CD4-positive, alpha-beta T cell treated with Interleukin-17A for 4 hours (primary cell): Measurements from ENCODE around the gene RNF141.

Experiments
- DNase-seq: peaks from one replicate; pipeline ENCODE4 v3.0.0-alpha.2; 2020; ENCODE audit warnings: mixed read lengths

RNF141 gene

DNA sequence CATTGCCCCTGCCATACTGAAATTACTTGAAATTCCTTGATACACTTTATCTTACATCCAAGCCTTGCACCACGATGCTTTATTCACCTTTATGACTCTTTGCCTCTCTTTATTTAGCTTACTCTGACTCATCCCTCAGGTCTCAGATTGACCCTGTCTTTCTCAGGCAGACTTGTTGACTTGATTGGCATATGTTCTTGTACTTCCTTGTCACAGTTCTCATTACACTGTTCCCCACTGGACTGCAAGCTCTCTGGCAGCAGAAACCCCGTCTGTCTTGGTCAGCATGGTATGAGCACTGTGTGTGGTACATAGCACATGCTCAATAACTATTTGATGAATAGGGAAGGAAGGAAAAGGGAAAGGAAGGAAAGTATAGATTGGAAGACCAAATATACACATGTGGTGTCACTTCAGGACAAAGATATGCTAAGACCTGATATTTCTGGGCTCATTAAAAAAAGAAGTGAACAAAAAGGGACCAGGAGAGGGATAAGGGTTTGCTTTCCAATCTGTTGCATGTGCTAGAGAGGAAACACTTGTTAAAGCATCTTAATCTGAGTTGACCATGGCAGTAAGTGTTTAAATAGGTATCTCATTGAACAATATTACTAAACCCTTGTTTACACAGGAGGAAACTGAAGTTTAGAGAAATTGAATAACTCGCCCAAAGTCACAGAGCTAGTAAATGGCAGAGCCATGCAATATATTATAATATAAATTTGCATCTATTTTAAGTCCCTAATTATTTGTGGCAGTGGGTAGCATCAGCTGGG lies 20.2 kb upstream of the RNF141 start:
- no peak for DNase-seq

DNA sequence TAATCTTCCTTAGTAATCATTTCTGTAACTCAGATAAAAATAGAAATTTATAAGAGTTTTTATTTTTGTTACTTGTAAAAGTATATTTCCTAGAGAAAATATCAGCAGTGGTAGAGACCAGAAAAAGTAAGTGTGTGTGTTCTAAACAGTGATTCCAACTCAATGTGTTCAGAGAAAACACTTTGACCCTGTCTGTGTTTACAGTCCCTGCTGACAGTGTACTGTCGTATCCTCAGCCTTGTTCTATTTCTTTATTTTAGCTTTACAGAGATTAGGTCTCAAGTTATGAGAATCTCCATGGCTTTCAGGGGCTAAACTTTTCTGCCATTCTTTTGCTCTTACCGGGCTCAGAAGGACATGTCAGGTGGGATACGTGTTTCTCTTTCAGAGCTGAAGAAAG lies 17.3 kb upstream of the RNF141 start:
- DNase-seq, result no peak

DNA sequence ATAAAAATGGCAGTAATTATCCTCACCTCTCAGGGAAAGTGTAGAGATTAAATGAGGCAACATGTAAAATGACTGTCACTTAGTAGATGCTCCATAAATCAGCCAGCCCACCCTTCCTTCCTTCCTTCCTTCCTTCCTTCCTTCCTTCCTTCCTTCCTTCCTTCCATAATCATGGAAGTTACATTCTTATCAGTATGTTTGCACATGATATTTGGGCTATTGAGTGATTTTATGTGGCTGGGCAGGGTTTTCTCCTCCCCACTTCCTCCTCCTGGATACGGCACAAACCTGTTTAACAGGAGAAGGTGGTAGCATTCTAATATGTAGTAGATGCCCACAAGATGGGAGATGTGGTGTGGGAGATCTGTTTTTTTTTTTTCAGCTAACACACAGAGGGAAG lies 15.6 kb upstream of the RNF141 start:
- DNase-seq, result no peak

DNA sequence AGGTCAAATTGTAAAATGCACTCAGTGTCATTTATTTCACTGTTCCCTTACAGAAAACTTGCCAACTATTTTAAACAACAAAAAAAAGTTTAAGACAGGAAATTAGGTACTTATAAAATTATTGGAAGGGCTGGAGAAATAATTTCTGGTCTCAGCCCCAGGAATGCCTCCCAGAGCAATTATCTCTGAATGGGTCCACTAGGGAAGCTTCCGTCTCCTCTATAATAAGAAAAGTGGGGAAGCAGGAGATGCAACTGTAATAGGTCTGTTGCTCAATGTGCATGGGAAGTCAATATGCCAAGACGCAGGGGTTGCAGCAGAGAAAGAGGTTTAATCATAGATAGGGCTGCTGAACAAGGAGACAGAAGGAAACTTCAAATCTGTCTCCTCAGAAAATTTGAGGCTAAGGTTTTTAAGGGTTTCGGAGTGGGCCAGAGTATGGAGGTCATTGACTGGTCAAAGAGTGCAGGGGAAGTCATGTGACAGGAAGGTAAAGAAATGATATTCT lies 10.9 kb upstream of the RNF141 start:
- no peak for DNase-seq

DNA sequence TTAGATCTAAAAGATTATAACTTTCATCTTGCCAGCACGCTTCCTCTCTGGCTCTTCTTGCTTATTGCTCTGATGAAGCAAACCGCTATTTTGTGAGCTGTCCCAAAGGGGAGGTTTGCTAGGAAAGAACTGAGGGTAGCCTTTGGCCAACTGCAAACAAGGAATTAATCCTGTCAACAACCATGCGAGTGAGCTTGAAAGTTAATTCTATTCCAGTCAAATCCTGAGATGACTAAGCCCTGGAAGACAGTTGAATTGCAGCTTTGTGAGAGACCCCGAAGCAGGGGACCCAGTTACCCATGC lies 10.3 kb upstream of the RNF141 start:
- DNase-seq, result no peak

DNA sequence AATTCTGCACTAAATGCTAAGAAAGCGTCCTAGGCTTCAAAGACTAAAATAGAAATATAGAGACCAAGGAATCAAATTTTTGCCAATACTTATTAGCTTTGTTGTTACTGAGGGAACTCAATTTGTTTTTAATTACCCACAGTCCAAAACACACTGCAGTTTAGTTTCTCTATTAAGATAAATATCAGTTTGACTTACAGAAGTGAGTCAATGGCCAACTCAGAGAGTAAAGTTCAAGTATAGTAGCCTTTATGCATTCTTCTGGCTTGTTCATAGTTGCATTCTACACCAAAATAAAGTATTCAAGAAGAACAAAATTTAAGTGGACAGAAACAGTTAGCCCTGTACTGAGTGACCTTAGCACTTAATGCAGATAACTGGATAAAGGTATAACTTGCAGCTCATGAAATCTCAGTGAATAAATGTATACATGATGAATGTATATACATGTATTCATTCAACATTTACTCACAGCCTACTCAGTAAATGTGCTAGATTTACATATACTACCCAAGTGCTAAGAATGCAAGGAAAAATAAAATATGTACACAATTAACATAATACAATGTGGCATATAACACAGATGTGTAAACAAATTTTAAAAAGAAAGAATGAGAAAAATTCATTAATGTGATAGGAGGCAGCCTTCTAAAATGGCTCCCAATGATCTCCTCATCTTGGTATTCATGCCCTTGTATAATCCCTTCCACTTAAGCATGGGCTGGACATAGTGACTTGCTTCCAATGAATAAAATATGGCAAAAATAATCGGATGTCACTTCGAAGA lies 9.7 kb upstream of the RNF141 start:
- DNase-seq, result no peak

DNA sequence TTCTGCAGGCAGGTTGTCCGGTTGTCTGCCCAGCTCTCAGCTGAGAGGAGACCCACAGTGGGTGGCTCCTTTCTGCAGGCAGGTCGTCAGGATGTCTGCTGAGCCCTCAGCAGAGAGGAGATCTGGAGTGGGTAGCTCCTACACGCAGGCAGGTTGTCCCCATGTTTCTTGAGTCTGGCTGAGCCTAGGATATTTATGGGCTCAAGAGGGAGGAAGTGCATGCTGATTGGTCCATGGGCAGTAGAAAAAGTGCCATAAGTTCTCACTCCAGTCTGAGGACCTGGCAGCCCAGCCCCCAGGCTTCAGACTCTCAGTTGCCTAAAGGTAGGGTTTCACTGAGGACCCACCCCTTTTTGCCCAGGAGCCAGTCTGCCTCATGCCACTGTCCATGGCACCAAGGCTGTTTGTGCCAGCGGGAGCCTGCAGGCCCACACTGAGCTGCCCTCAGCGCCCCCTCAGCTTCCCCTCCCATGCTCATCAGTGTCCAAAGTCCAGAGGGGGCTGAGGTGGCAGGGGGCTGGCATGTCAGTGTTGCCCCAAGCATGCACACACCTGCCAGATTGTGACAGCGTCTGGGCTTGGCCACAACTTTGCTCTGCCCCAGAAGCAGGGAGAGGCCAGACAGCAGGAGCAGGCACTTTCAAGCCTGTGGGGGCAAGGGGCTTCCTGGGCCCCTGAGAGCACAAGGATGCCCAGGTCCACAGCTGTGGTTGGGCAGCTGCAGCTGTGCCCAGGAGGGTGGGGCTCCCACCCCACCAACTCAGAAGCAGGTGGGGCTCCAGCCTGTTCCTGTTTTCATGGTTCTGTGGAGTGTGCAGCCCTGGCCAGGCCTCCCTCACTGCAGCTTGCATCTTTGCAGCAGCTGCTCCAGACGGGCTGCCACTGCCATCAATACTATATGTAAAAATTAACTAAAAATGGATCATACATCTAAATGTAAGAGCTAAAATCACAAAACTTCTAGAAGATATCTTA lies 3.8 kb upstream of the RNF141 start:
- DNase-seq, result no peak

DNA sequence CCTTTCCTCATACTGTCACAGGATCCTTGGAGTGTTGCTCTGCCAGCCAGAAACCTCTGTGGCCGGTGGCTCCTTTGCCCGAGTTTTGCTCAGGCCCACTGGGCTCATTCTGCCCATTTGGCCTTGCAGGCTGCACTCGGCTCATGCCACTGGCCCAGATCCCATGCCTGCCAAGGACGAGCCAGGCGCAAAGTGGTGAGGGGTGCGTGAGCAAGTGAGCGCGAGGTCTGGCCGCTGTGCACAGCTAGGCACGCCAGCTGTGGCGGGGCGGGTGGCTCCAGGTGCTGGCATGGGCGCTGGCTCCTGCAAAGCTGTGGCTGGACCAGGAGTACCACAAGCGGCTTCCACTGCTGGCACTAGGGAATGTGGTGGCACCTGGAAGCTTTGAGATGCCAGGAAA lies 2.8 kb upstream of the RNF141 start:
- DNase-seq, result no peak

DNA sequence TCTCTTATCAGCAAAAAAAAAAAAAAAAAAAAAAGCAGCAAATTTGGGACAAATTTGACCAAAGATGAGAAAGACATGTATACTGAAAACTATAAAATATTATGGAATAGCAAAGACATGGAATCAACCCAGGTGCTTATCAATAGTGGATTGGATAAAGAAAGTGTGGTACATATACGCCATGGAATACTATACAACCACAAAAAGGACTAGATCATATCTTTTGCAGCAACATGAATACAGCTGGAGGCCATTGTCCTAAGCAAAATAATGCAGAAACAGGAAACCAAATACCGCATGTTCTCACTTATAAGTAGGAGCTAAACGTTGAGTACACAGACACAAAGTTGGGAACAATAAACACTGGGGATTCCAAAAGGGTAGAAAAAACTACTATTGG lies 1.8 kb upstream of the RNF141 start:
- no peak for DNase-seq

DNA sequence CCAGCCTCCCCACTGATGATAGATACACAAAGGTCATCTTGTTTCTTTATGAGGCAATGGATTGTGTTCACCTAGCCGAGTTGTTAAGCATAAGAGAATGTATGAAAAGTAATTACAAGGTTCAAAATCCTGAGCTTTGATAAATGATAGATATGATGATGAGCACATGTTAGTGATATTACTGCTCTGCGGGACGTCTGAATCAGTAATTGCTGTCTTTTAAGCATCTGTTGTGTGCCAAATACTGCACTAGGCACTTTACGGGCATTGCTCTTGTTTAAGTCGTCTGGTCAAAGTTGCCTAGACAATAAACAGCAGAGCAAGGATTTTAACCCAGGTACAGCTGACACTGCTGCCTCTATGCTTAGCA lies 559 bp upstream of the RNF141 start:
- DNase-seq, result no peak

DNA sequence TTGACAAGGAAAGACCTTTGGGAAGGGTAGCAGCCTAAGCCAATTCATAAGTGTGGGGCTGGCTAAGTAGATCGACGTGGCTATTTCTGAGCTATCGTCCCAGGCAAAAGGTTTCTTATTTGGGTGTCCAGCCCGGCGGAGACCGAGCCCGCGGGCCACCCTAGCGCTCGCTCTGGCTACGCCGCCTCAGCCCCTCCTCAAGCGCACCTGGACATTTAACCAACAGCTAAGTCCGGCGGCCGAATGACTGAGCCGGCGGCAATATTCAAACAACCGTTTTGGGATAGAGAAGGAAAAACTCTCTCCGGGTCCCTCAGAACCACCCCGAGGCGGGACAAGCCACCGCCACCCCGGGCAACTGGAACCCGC lies 457 bp downstream of the RNF141 start:
- no peak for DNase-seq

DNA sequence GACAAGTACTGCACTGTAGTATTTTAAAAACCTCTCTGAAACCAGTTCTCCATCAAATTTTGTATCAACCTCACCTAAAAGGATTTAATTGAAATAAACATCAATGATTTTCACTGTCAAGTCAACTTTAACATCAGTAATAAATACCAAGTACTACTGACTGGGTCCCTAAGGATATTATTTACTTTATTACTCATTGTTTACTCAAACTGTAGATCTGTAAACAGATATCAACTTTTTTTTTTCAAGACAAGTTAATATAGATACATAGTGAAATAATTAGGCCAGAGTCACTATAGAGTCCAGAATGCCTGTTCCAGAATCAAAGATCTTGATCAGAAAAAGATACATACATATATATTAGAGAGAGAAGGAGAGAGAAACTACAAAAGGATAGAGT lies 1.6 kb downstream of the RNF141 start:
- no peak for DNase-seq

DNA sequence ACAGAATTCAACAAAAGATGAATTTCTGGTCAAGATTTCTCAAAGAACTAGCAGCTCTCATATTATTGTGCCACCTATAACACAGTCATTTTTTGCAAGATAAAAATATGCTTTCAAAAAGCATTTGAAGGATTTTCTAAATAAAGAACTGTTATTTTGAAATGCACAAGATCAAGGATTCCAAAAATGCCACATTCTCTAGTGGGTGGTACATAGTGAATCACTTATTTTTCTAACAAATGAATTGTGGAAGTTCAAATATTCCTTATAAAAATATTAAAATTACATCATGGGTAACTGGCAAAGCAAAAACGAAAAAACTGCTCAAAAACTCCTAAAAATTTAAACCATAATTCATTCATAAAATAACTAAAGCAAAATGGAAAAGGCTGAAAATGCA lies 2.1 kb downstream of the RNF141 start:
- DNase-seq, result no peak

DNA sequence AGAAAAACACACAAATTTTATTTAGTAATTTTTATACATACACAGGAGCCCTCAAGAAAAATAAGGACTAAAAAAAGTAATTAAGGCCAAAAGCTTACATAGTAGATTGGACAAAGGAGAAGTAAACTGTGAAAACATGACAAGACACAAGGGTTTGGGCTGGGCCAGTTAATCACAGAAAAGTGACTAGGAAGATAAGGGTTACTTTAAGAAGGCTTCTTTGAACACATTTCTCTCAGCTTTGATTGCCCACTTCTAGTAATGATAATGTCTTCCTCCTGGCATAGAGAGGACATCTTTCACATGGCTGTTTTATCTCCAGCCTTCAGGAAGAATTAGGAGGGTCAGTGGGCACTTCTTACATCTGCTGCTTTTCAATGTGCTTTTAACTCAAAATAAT lies 3.4 kb downstream of the RNF141 start:
- DNase-seq, result no peak

DNA sequence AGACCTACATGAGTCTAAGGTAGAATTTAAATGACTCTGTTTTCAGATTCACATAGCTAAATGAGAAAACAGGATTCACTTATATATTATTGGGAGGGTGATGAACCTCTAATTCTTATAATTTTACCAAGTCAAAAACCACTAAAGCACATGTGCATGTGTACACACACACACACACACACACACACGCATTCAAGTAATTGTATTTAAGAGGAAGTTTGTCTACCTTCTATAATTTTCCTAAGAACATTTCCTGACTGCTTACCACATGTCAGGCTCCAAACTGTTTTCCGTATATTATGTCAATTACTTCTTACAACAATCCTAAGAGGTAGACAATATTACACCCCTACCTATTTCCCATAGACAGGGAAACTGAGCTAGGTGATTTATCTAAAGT lies 6.7 kb downstream of the RNF141 start:
- DNase-seq, result no peak

DNA sequence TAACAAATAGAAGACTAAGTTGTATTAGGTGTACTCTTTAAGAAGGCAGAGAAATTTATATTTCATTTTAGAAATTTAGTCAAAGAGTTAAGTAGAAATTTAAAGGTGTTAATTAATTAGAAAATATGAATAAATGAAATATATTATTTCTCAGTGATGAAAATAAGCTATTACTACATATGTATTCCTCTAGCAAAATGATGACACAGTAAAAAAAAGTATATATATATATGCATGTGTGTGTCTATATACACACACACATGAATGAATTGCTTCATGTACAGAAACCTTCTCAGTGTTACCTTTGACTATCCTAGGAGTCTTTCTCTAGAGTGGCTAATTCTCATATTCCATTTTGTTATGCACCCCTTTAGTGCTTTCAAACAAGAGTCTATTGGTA lies 7.7 kb downstream of the RNF141 start:
- DNase-seq, result no peak

DNA sequence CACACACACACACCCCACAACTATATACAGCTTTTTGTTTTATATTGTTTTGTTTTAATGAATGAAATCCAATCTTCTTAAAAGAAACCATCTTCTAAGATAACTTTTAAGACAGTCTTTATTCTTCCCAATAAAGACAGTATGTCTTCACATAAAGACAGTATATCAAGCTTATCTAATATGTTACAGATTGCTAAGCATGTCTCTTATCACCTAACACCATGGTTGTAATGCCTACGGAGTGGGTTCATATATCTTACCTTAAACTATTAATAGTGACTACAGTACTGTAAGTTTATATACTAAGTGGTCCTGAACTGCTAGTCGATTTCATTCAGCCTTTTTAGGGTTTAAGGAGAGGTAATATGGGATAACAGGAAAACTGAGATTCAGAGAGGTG lies 8.5 kb downstream of the RNF141 start:
- no peak for DNase-seq

DNA sequence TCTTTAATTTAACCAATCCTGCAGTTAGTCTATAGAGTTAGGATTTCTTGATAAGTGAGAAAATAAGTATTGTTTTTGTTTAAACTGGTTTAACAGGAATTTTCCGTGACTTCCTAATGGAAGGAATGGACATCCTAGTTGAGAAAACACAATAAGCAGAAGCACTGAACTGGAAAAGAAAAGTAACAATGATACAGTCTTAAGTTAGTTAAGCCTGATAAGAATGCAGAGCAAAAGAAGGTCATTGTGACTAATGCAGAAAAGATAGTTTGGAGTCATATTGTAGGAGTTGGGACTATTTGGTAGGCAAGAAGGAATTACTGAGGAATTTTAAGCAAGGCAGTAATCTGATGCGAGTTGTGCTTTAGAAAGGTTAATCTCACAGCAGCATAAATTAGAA lies 11.7 kb downstream of the RNF141 start:
- DNase-seq, result no peak

DNA sequence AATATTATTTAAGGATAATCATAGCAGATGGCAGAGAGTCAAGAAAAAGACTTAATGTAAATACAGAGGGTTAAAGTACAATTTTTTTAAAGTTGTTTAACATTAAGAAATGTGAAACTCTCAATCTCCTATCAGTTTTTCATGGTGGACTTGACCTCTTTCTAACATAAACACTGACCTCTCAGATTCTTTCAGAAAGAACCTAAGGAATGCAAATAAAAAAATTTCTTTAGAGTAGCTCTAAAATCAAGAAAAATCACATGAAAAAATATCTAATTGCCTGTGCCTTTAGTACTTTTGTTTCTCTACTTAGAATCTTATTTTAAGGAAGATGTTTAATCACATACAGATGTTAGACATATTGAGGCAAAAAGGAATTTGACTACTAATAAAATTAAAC lies 12.9 kb downstream of the RNF141 start:
- DNase-seq, result no peak

DNA sequence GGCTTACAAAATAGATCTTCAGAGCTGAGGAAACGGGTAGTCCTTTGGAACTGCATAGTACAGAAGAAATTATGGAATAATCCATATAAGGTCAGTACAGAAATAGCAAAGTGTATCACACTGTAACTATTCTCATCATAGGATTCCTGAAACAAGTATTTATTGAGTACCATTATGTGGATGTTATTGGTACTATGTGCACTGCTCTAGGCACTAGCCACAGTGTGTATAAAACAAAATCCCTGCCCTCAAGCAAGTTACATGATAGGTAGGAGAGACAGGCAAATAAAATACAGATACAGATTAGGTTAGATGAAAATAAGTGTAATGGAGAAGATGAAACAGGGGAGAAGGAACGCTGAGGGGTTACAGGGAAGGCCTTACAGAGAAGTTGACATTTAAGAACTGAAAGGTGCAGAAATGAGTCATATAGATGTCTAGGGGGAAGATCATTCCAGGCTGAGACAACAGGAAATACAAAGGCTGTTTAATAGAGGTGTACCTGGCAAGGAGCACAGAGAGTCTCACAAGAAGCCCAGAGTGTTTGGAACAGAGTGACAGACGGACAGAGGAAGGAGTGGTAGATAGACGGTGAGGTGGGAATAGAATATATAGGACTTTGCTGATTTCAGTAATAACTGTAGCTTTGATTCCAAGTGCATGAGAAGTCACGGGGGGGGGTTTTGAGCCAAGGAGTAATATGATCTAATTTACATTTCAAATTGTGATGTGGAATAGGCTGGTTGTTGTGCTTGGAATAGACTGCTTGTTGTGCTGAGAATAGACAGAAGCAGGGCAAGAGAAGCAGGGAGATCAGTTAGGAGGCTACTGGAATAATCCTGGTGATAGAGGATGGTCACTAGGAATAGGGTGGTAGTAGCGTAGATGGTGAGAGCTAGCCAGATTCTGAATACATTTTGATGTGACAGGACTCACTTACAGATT lies 13.7 kb downstream of the RNF141 start:
- DNase-seq, result peak; percentile 11

DNA sequence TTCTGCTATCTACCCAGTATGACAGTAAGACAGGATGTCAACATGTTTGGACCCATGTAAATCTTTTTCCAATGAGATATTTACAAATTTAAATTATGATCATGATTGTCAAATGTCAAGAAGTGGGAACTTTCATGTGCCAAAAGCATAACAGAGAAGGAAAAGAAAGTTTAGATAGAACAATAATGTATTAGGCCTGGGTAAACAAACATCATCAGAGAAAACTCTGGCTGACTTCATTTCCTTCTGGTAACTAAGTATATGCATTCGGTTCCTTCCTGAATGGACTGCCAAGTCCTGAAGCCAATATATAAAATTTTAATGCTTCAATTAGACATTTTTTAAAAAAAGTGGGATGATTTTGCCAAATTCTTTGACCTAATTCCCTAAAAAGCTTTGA lies 16.5 kb downstream of the RNF141 start:
- DNase-seq, result no peak

DNA sequence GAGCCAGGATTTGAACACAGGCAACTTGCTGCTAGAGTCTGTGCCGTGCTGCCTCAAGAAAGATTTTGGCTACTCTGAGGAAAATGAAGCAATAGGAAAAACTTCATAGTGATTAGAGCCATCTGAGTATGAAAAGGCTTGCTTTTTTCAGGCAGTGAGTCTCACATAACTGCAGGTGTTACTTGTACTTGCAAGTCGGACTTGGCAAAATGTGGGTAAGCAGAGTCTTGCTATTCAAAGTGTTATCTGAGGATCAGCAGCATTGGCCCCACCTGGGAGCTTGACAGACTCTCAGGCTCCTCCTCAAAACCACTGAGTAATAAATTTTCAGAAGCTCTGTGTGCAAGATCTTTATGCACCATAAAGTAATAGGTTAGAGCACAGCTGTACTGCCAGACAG lies 18.1 kb downstream of the RNF141 start:
- DNase-seq, result no peak
